T-cell (primary cell): ENCODE data around the gene HCFC1R1. TPM values are rescaled to one million over a fixed set of nuclear protein-coding genes. Genes with fewer than 3 reads are reported as not detected.
A peak's percentile ranks its signal among the peaks of the same experiment; 100 is the strongest.

Experiments
- ATAC-seq, 4 experiments: fragments of 200-7000 bp in 3 of 4; fragments of 150-1000 bp in 1 of 4; cut with Tn5 transposase; replicated peaks in 1 of 4; 1 replicate in 3 of 4; 2 replicates in 1 of 4; pipeline ENCODE4 v1.10.0; 2021; ENCODE audit warnings: moderate library complexity in 3 of 4, mild to moderate bottlenecking in 2 of 4, moderate number of reproducible peaks in 1 of 4
- CTCF ChIA-PET, 2 donors: fragments of 300-600 bp; sonication (Branson Sonifier 250); formaldehyde crosslinking; loops; one replicate each; lab custom pipeline; 2022; ENCODE audit warnings: antibody characterized with exemption in 2 of 2; lab: Charles Lee
- POLR2A ChIA-PET, 2 donors: fragments of 300-600 bp; sonication (Branson Sonifier 250); formaldehyde crosslinking; loops; one replicate each; lab custom pipeline; 2022; ENCODE audit warnings: antibody characterized with exemption in 2 of 2; lab: Charles Lee
- DNase-seq, 35 experiments: peaks; one replicate each; pipeline versions ENCODE4 v3.0.0 to v3.0.0-alpha.2; 2013 to 2023
- H3K27ac ChIP-seq: one replicate; pipeline ENCODE4 v1.5.1; 2013; ENCODE audit warnings: low read length
- H3K27me3 ChIP-seq, 2 experiments: replicated peaks in 1 of 2; 1 replicate in 1 of 2; 2 replicates in 1 of 2; pipeline versions ENCODE4 v1.6.1 to v1.7.0; 2013; ENCODE audit warnings: low read length in 1 of 2, mixed read lengths in 1 of 2; ENCODE audit not compliant: control insufficient read depth in 2 of 2, insufficient read depth in 2 of 2; ENCODE audit errors: extremely low read depth in 1 of 2
- H3K36me3 ChIP-seq, 2 donors: 1 replicate in 1 of 2; 2 replicates in 1 of 2; pipeline versions ENCODE4 v1.6.1 to v1.7.0; 2013; ENCODE audit warnings: low read length in 1 of 2; ENCODE audit not compliant: control insufficient read depth in 2 of 2, insufficient read depth in 1 of 2; ENCODE audit errors: extremely low read depth in 1 of 2
- H3K4me1 ChIP-seq, 2 experiments: 1 replicate in 1 of 2; 2 replicates in 1 of 2; pipeline versions ENCODE4 v1.6.1 to v1.7.0; 2013; ENCODE audit warnings: low read length in 2 of 2, mixed read lengths in 1 of 2; ENCODE audit not compliant: insufficient read depth in 2 of 2, control insufficient read depth in 1 of 2; ENCODE audit errors: extremely low read depth in 1 of 2
- H3K4me3 ChIP-seq, 2 donors: 1 replicate in 1 of 2; 2 replicates in 1 of 2; pipeline versions ENCODE4 v1.5.1 to v1.7.0; 2013; ENCODE audit warnings: mild to moderate bottlenecking in 2 of 2, low read length in 1 of 2, moderate library complexity in 1 of 2; ENCODE audit not compliant: control insufficient read depth in 1 of 2; ENCODE audit errors: extremely low read depth in 1 of 2
- H3K9me3 ChIP-seq: 2 replicates; pipeline ENCODE4 v1.7.0; 2013
- H3K27ac Mint-ChIP-seq, 2 donors: one replicate each; pipeline ENCODE4 v1.8.0; 2020 to 2021; ENCODE audit warnings: mild to moderate bottlenecking in 2 of 2, mixed read lengths in 2 of 2
- H3K27me3 Mint-ChIP-seq, 2 donors: one replicate each; pipeline ENCODE4 v1.8.0; 2021 to 2022; ENCODE audit warnings: mixed read lengths in 2 of 2
- H3K36me3 Mint-ChIP-seq: one replicate; pipeline ENCODE4 v1.8.0; 2021; ENCODE audit warnings: mixed read lengths
- H3K4me1 Mint-ChIP-seq, 3 donors: one replicate each; pipeline ENCODE4 v1.8.0; 2020 to 2022; ENCODE audit warnings: mixed read lengths in 3 of 3, mild to moderate bottlenecking in 1 of 3
- H3K4me3 Mint-ChIP-seq, 3 donors: one replicate each; pipeline ENCODE4 v1.8.0; 2020 to 2022; ENCODE audit warnings: mild to moderate bottlenecking in 3 of 3, mixed read lengths in 3 of 3, moderate library complexity in 3 of 3
- H3K9me3 Mint-ChIP-seq, 3 donors: one replicate each; pipeline ENCODE4 v1.8.0; 2020 to 2022; ENCODE audit warnings: mixed read lengths in 3 of 3
- WGBS: methylation state at CpG from one replicate; pipeline ENCODE4 v1.1.5; 2013; ENCODE audit warnings: missing lambda C conversion rate; ENCODE audit not compliant: insufficient coverage; 5-methylcytosine and 5-hydroxymethylcytosine counted together
- total RNA-seq, 35 experiments: library from RNA in 6 of 35; stranded (reverse) in 6 of 35; fragments of 120-200 nt in 1 of 35; gene quantifications; one replicate each; pipeline versions ENCODE4 v1.2.1 to v1.2.4 and lab custom pipeline; 2013 to 2026

Gene HCFC1R1
- total RNA-seq, 5 donors from 2014 or later (not counting 1 experiment from before 2014, with no cell fraction given): 11.4 to 25.9 (median 22.3) TPM

GRCh38 chr16:3027983-3028715 lies 4.4 kb upstream of the HCFC1R1 start:
- Mint-ChIP-seq H3K9me3 (no peaks in the 10 kb centered on the region), H3K27me3 (peaks cover 22 to 28% of the 10 kb centered on the region in 2 donors), H3K4me1 (peaks cover 30 to 38% (median 37%) of the 10 kb centered on the region in 3 donors), H3K36me3 (peaks cover 12% of the 10 kb centered on the region), H3K4me3 (peak overlapping the region in 1 of 3 donors; percentile 74), H3K27ac (no peak overlapping the region)
- DNase-seq: peak; percentile 64 to 94 (median 80)
- peaks cover 7 to 51% of the 10 kb centered on the region in 2 experiments for H3K4me1 ChIP-seq
- H3K27ac ChIP-seq: no peak overlapping the region
- peaks cover 15 to 26% of the 10 kb centered on the region in 2 donors for H3K36me3 ChIP-seq
- CTCF ChIA-PET: interaction anchor here (0.6 to 1.8 kb wide), 20 partner anchors 8 to 1471 kb away, joined by 3 to 29 read pairs (median 5); partner anchors contain the start of genes TNFRSF12A (in 1 of the 2) and ZNF213 (in 1 of the 2)
- ATAC-seq: peak; percentile 46 to 53 (median 48)
- H3K27me3 ChIP-seq: peaks cover 7 to 46% of the 10 kb centered on the region in 2 experiments
- POLR2A ChIA-PET: no interaction called here
- no peak overlapping the region for H3K4me3 ChIP-seq
- H3K9me3 ChIP-seq: no peaks in the 10 kb centered on the region
- WGBS: 11% methylated on average over 50 of the region's 58 CpGs

GRCh38 chr16:3027489-3027795 lies 3.7 kb upstream of the HCFC1R1 start:
- CTCF ChIA-PET: interaction anchor here (0.6 to 1.8 kb wide), 10 partner anchors 8 to 1583 kb away, joined by 3 to 29 read pairs (median 4); partner anchors contain the start of gene TNFRSF12A (in 1 of the 2)
- peaks cover 37 to 45% (median 44%) of the 10 kb centered on the region in 3 donors for H3K4me1 Mint-ChIP-seq
- peaks cover 12% of the 10 kb centered on the region for H3K36me3 Mint-ChIP-seq
- Histone ChIP-seq H3K4me3 (no peak overlapping the region), H3K27me3 (peaks cover 5 to 39% of the 10 kb centered on the region in 2 experiments), H3K9me3 (no peaks in the 10 kb centered on the region), H3K27ac (no peak overlapping the region), H3K4me1 (peaks cover 8 to 58% of the 10 kb centered on the region in 2 experiments), H3K36me3 (peaks cover 15 to 26% of the 10 kb centered on the region in 2 donors)
- peak overlapping the region in 1 of 3 donors; percentile 74 for H3K4me3 Mint-ChIP-seq
- ATAC-seq: no peak
- H3K27me3 Mint-ChIP-seq: peaks cover 15 to 21% of the 10 kb centered on the region in 2 donors
- DNase-seq: no peak
- no peaks in the 10 kb centered on the region for H3K9me3 Mint-ChIP-seq
- POLR2A ChIA-PET: interaction anchor here in 1 of 2 donors (0.6 to 0.7 kb wide), 2 partner anchors 16 to 46 kb away, joined by 3 to 6 read pairs; no protein-coding TSS in a partner anchor
- H3K27ac Mint-ChIP-seq: no peak overlapping the region
- WGBS: 96% methylated on average over 4 of the region's 8 CpGs

GRCh38 chr16:3026609-3027488 lies 3.1 kb upstream of the HCFC1R1 start:
- peaks cover 8 to 64% of the 10 kb centered on the region in 2 experiments for H3K4me1 ChIP-seq
- Mint-ChIP-seq H3K4me1 (peaks cover 43 to 51% (median 50%) of the 10 kb centered on the region in 3 donors), H3K36me3 (peaks cover 12% of the 10 kb centered on the region), H3K9me3 (no peaks in the 10 kb centered on the region), H3K27ac (no peak overlapping the region), H3K27me3 (peaks cover 12 to 18% of the 10 kb centered on the region in 2 donors), H3K4me3 (peak overlapping the region in 1 of 3 donors; percentile 24)
- 93% methylated on average over 15 of the region's 24 CpGs for WGBS
- no peak for ATAC-seq
- CTCF ChIA-PET: interaction anchor here (0.6 to 1.8 kb wide), 5 partner anchors 19 to 1583 kb away, joined by 3 to 29 read pairs (median 4); no protein-coding TSS in a partner anchor
- no peak overlapping the region for H3K4me3 ChIP-seq
- no peaks in the 10 kb centered on the region for H3K9me3 ChIP-seq
- H3K27me3 ChIP-seq: peaks cover 3 to 33% of the 10 kb centered on the region in 2 experiments
- POLR2A ChIA-PET: interaction anchor here in 1 of 2 donors (0.6 to 0.7 kb wide), 2 partner anchors 16 to 46 kb away, joined by 3 to 6 read pairs; no protein-coding TSS in a partner anchor
- peaks cover 15 to 26% of the 10 kb centered on the region in 2 donors for H3K36me3 ChIP-seq
- no peak overlapping the region for H3K27ac ChIP-seq
- no peak for DNase-seq

DNA sequence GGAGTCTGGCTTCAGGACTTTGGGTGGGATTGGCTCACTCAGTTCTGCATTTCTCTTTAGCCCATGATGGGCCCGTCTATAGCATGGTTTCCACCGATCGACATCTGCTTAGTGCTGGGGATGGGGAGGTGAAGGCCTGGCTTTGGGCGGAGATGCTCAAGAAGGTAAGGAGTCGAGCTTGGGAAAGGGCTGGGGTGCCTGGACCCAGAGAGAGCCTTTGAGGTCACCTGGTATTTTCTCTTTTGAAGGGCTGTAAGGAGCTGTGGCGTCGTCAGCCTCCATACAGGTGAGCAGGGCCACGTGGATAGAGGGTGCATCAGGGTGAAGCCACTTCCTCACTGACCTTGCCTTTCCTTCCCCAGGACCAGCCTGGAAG lies 2.2 kb upstream of the HCFC1R1 start:
- no peak for ATAC-seq
- Mint-ChIP-seq H3K27ac (no peak overlapping the region), H3K9me3 (no peaks in the 10 kb centered on the region), H3K36me3 (peaks cover 12% of the 10 kb centered on the region), H3K4me1 (peaks cover 49 to 59% (median 56%) of the 10 kb centered on the region in 3 donors), H3K27me3 (peaks cover 12 to 15% of the 10 kb centered on the region in 2 donors), H3K4me3 (peak overlapping the region in 1 of 3 donors; percentile 24)
- no peak for DNase-seq
- peaks cover 17 to 73% of the 10 kb centered on the region in 2 experiments for H3K4me1 ChIP-seq
- no peak overlapping the region for H3K27ac ChIP-seq
- peaks cover 3 to 25% of the 10 kb centered on the region in 2 experiments for H3K27me3 ChIP-seq
- ChIA-PET CTCF (no interaction called here), POLR2A (no interaction called here)
- H3K36me3 ChIP-seq: peaks cover 15 to 26% of the 10 kb centered on the region in 2 donors
- WGBS: 96% methylated on average over 6 of the region's 8 CpGs
- no peaks in the 10 kb centered on the region for H3K9me3 ChIP-seq
- H3K4me3 ChIP-seq: no peak overlapping the region

DNA sequence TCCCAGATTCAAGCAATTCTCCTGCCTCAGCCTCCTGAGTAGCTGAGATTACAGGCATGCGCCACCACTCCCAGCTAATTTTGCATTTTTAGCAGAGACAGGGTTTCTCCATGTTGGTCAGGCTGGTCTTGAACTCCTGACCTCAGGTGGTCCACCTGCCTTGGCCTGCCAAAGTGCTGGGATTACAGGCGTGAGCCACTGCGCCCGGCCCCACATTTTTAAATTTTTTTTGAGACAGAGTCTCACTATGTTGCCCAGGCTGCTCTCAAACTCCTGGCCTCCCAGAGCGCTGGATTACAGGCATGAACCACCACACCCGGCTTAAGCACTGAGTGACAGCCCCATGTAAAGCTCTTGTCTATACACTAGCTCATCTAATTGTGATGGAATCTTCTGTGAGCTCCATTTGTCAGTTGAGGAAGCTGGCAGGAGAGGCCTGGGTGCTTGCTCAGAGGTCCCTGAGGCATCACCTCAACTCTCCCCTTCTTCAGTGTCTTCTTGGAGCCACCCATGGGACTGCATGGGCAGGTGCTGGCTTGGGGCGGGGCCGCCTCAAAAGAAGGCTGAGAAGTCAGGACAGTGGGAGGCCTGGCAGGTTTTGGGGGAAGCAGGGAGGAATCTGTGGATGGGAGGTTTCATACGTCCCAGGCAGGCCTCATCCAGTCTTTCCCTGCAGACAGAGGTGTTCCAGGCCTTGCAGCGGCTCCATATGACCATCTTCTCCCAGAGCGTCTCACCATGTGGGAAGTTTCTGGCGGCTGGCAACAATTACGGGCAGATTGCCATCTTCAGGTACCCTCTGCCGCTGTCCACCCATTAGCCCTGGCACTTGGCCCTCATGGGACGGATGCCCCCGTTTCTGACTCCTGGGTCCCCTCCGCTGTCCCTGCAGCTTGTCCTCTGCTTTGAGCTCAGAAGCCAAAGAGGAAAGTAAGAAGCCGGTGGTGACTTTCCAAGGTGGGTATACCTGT lies 1.6 kb upstream of the HCFC1R1 start:
- Mint-ChIP-seq H3K36me3 (peaks cover 12% of the 10 kb centered on the region), H3K27me3 (peaks cover 11 to 12% of the 10 kb centered on the region in 2 donors), H3K4me1 (peaks cover 53 to 59% (median 56%) of the 10 kb centered on the region in 3 donors), H3K9me3 (no peaks in the 10 kb centered on the region), H3K4me3 (no peak overlapping the region), H3K27ac (no peak overlapping the region)
- 98% methylated on average over 14 of the region's 18 CpGs for WGBS
- Histone ChIP-seq H3K27me3 (peaks cover 3 to 19% of the 10 kb centered on the region in 2 experiments), H3K4me1 (peaks cover 22 to 78% of the 10 kb centered on the region in 2 experiments), H3K36me3 (peaks cover 15 to 26% of the 10 kb centered on the region in 2 donors), H3K27ac (no peak overlapping the region), H3K9me3 (no peaks in the 10 kb centered on the region), H3K4me3 (no peak overlapping the region)
- no peak for DNase-seq
- ChIA-PET POLR2A (interaction anchor here in 1 of 2 donors (0.6 kb wide), 1 partner anchor 1903 kb away, joined by 8 read pairs; no protein-coding TSS in a partner anchor), CTCF (interaction anchor here (0.6 to 0.7 kb wide), 3 partner anchors 36 to 159 kb away, joined by 6 to 7 read pairs (median 7); no protein-coding TSS in a partner anchor)
- no peak for ATAC-seq
